Activated naive CD8-positive, alpha-beta T cell treated with anti-CD3 and anti-CD28 coated beads, Interleukin-2, amount 50 U/mL, for 24 hours (primary cell): ENCODE results near the gene SST.
"Not testable (repeated sequence)": the region's sequence is repeated elsewhere in the genome, so short reads cannot be mapped to it uniquely, and the experiment has no call there.

Experiments
- ATAC-seq: fragments of 150-1000 bp; cut with Tn5 transposase; one replicate; pipeline ENCODE4 v1.10.0; 2021
- DNase-seq: peaks from one replicate; pipeline ENCODE4 v3.0.0; 2021
- H3K27ac Mint-ChIP-seq: one replicate; pipeline ENCODE4 v1.8.0; 2021; ENCODE audit warnings: mild to moderate bottlenecking, mixed read lengths
- H3K27me3 Mint-ChIP-seq: one replicate; pipeline ENCODE4 v1.8.0; 2021; ENCODE audit warnings: mixed read lengths
- H3K36me3 Mint-ChIP-seq: one replicate; pipeline ENCODE4 v1.8.0; 2021; ENCODE audit warnings: low read depth, mixed read lengths
- H3K4me1 Mint-ChIP-seq: one replicate; pipeline ENCODE4 v1.8.0; 2021; ENCODE audit warnings: mixed read lengths
- H3K4me3 Mint-ChIP-seq: one replicate; pipeline ENCODE4 v1.8.0; 2021; ENCODE audit warnings: mild to moderate bottlenecking, moderate library complexity, mixed read lengths
- H3K9me3 Mint-ChIP-seq: one replicate; pipeline ENCODE4 v1.8.0; 2021; ENCODE audit warnings: mixed read lengths

Gene SST

DNA sequence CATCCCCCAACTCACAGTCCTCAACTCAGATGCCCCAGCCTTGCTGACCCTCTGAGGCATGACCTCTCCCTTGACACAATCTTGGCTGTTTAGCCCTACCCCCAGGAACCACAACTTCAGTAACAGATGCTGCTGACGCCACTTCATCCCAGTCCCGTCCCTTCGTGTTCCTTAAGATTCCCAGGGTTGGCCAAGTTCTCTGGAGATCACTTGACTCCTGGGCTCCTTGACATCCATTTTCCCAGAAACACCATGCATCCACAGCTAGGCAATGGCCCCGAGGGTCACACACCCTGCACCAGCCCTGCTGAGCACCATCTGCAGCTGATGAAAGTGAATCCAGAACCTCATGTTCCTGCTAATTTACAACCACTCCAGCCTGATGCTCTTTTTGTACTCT, 25.3 kb upstream of the SST start:
- ATAC-seq, result no peak
- Mint-ChIP-seq H3K4me1 (no peaks in the 10 kb centered on the region), H3K4me3 (no peak overlapping the region), H3K27ac (no peak overlapping the region), H3K9me3 (no peaks in the 10 kb centered on the region), H3K36me3 (no peaks in the 10 kb centered on the region), H3K27me3 (peaks cover 31% of the 10 kb centered on the region)
- DNase-seq, result no peak

DNA sequence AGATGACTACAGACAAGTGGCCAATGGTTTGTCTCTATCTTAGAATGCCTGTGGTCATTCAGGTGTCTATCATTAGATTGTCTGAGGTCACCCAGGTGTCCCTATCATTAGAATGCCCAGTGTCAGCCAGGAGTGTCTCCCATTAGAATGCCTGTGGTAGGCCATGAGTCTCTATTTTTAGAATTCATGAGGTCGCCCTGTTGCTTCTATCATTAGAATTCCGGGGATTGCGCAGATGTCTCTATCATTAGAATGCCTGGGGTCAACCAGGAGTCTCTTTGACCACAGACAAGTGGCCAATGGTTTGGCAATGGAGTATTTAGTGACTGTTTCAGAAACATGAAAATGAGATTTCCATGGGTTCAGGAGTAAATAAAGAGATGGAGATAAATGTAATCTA, 24.6 kb upstream of the SST start:
- H3K4me3 Mint-ChIP-seq, result no peak overlapping the region

DNA sequence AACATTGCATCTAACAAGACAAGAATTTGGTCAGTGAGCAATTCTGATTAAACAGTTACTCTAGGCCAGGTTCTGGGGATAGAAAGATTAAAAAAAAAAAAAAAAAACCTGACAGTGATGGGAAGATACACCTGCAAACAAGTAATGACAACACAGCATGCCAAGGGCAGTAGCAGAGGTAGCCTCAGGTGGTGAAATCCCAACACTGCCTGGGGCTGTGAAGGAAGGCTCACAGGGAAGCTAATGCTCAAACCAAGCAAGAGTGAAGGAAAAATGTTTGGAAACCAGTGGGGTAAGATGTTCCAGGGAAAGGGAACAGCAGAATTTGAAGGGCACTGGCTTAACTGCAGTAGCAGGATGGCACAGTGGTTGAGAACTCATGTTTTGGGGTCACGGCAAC, 23.2 kb upstream of the SST start:
- H3K9me3 Mint-ChIP-seq, result no peaks in the 10 kb centered on the region
- DNase-seq (no peak), ATAC-seq (no peak)
- no peaks in the 10 kb centered on the region for H3K4me1 Mint-ChIP-seq
- H3K27me3 Mint-ChIP-seq, result peaks cover 39% of the 10 kb centered on the region
- no peak overlapping the region for H3K27ac Mint-ChIP-seq
- H3K36me3 Mint-ChIP-seq, result no peaks in the 10 kb centered on the region
- no peak overlapping the region for H3K4me3 Mint-ChIP-seq

More for the DNA sequence above, 24.6 kb upstream of the SST start:
- H3K27me3 Mint-ChIP-seq, result peaks cover 33% of the 10 kb centered on the region
- no peaks in the 10 kb centered on the region for H3K9me3 Mint-ChIP-seq
- no peaks in the 10 kb centered on the region for H3K4me1 Mint-ChIP-seq
- DNase-seq (no peak), ATAC-seq (no peak)
- no peak overlapping the region for H3K27ac Mint-ChIP-seq
- H3K36me3 Mint-ChIP-seq, result no peaks in the 10 kb centered on the region

DNA sequence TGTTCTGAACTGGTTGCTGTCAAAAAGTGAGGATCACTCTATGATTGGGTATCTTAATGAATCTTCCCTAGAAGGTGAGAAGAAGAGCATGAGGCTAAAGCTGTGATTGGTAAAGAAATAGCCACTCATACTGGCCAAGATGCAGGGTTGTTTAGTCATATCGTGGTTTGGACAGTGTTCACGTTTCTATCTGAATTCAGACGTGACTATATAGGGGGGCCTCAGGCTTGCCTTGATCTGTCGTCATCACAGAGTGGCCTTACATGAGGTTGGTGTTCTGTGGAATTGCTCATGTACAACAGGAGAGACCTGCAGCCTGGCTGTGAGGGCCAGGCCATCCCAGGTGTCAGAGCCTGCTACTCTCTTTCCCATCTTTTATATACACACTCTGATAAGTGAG, 19.8 kb upstream of the SST start:
- Mint-ChIP-seq H3K27ac (no peak overlapping the region), H3K4me3 (no peak overlapping the region), H3K27me3 (peaks cover 43% of the 10 kb centered on the region), H3K4me1 (no peaks in the 10 kb centered on the region), H3K36me3 (no peaks in the 10 kb centered on the region), H3K9me3 (peaks cover 13% of the 10 kb centered on the region)
- DNase-seq, result no peak
- peak; percentile 36 for ATAC-seq

DNA sequence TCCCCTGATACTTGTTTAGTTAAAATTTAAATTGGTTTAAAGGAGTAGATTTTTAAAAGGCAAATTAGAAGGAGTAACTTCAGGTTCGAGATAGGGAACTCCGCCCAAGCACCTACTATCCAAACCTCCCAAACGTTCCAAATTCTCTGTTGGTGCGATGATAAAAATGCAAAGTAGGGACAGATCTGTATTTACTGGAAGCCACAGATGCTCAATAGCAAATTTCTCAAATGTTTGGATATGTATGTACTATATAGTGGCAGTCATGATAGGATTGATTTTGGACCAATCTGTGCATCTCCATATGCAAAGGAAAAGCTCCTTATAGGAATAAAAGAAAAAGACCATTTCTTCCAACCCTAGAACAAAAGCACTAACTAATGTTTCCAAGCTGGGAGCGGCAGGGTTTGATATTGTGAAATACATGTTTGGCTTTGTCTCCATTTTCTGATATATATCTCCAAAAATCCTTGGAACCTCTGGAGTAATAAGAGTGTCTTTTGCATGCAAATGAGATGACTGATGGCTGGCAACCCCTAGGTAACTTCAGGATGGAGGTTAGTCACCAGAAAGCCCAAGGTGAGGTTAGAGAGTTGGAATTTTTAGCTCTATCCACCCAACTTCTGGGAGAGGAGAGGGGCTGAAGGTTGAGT, 16.6 kb upstream of the SST start:
- peaks cover 19% of the 10 kb centered on the region for H3K9me3 Mint-ChIP-seq
- H3K4me1 Mint-ChIP-seq, result peaks cover 8% of the 10 kb centered on the region
- H3K27ac Mint-ChIP-seq, result no peak overlapping the region
- no peak for ATAC-seq
- no peaks in the 10 kb centered on the region for H3K36me3 Mint-ChIP-seq
- peaks cover 41% of the 10 kb centered on the region for H3K27me3 Mint-ChIP-seq
- DNase-seq, result no peak
- H3K4me3 Mint-ChIP-seq, result no peak overlapping the region

DNA sequence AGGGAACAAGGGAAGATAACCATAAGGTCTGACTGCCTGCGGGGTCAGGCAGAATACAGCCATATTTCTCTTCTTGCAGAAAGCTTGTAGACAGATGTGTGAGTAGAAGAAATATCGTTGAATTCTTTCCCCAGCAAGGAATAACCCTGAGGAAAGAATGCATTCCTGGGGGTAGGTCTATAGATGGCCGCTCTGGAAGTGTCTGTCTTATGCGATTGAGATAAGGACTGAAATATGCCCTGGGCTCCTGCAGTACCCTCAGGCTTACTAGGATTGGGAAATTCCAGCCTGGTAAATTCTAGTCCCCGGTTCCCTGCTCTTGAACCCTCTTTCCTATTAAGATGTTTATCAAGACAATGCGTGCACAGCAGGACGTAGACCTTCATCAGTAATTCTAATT, 15.8 kb upstream of the SST start:
- H3K36me3 Mint-ChIP-seq, result no peaks in the 10 kb centered on the region
- H3K9me3 Mint-ChIP-seq, result peaks cover 19% of the 10 kb centered on the region
- no peak for DNase-seq
- H3K27ac Mint-ChIP-seq, result no peak overlapping the region
- peaks cover 8% of the 10 kb centered on the region for H3K4me1 Mint-ChIP-seq
- peaks cover 38% of the 10 kb centered on the region for H3K27me3 Mint-ChIP-seq
- ATAC-seq, result no peak
- no peak overlapping the region for H3K4me3 Mint-ChIP-seq

DNA sequence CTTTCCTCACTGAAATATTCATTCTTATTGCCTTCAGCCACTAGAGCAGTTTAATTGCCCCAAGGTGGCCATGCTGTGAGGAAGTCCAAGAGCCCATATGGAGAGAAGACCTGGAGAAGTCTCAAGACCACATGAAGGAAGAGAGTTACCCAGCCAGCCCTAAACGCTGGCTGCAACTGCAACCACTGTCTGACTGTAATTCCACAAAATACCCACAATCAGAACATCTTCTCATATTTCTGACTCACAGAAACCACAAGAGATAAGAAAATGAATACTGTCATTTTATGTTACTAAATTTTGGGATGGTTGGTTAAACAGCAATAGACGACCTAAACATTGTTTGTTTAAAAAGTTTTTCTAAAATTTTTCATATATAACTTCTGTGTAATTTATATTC, 14.7 kb upstream of the SST start:
- Mint-ChIP-seq H3K4me1 (peaks cover 8% of the 10 kb centered on the region), H3K4me3 (no peak overlapping the region), H3K27me3 (peaks cover 41% of the 10 kb centered on the region), H3K36me3 (no peaks in the 10 kb centered on the region), H3K27ac (no peak overlapping the region), H3K9me3 (peaks cover 19% of the 10 kb centered on the region)
- peak; percentile 9 for DNase-seq
- peak; percentile 76 for ATAC-seq

DNA sequence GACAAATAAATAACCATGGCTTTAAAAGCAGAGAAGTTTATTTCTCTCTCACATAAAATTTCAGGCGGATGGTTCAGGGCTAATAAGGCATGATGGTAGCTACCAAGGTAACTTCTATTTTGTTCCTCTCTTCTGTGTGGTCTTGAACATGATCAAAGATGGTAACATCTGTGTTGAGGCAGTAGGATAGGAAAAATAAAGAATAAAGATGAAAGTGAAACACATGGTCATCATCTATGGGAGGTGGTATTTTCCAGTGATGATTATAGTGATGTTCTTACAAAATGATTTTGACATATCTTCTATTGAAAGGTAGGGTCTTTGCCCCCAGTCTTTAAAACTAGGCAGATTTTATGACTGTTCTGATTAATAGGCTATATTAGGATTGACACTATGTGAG, 14.2 kb upstream of the SST start:
- H3K27me3 Mint-ChIP-seq, result peaks cover 43% of the 10 kb centered on the region
- peak; percentile 42 for ATAC-seq
- no peak overlapping the region for H3K4me3 Mint-ChIP-seq
- H3K9me3 Mint-ChIP-seq, result peaks cover 19% of the 10 kb centered on the region
- peaks cover 8% of the 10 kb centered on the region for H3K4me1 Mint-ChIP-seq
- DNase-seq, result no peak
- H3K36me3 Mint-ChIP-seq, result no peaks in the 10 kb centered on the region
- H3K27ac Mint-ChIP-seq, result no peak overlapping the region

DNA sequence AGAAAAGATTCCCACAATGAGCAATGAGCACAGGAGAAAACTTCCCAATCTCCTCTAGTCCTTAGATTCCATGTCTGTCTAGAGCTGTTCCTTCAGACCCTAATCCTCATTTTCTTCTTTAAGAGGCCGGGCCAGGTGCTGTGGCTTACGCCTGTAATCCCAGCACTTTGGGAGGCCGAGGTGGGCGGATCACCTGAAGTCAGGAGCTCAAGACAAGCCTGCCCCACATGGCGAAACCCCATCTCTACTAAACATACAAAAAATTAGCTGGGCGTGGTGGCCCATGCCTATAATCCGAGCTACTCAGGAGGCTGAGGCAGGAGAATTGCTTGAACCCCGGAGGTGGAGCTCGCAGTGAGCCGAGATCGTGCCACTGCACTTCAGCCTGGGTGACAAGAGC, 11.6 kb upstream of the SST start:
- Mint-ChIP-seq H3K9me3 (peaks cover 18% of the 10 kb centered on the region), H3K27me3 (peaks cover 42% of the 10 kb centered on the region)
- not testable (repeated sequence) for H3K4me1 Mint-ChIP-seq, DNase-seq, H3K36me3 Mint-ChIP-seq, H3K4me3 Mint-ChIP-seq, ATAC-seq, H3K27ac Mint-ChIP-seq

DNA sequence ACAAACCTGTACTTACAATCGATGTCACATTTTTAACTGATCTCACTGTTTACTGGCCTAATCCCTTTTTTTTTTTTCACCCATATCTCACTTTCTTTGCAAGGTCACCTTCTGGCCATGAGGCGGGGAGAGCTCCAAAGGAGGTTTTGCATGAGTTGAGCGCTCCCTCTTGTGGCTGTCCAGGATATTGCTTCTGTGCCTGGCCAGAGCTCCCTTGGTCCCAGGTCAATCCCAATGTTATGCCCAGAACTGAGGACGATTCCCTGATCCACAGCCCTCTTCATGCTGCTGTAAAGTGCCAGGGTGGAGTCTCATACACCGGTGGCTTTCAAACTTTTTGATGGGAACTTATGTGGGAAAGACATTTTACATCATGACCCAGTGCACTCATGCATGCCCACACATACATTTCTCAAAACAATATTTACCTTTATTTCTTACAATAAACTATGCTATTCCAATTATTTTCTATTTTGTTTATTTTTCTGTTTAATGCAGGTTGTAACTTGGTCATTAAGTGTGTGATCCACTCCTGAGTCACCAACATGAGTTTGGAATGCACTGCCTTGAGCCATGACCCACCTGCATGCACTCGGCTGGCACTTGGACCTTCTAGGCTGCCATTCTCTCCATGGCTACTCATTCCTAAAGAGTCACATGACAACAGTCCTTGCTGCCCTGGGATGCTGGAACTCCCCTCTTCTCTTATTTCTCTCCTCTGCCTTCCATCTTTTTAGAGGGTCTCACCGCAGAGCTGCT, 9.6 kb upstream of the SST start:
- DNase-seq (peak; percentile 75), ATAC-seq (peak; percentile 56)
- Mint-ChIP-seq H3K36me3 (no peaks in the 10 kb centered on the region), H3K27ac (no peak overlapping the region), H3K27me3 (peaks cover 52% of the 10 kb centered on the region), H3K4me3 (no peak overlapping the region), H3K4me1 (peaks cover 7% of the 10 kb centered on the region), H3K9me3 (peaks cover 6% of the 10 kb centered on the region)

DNA sequence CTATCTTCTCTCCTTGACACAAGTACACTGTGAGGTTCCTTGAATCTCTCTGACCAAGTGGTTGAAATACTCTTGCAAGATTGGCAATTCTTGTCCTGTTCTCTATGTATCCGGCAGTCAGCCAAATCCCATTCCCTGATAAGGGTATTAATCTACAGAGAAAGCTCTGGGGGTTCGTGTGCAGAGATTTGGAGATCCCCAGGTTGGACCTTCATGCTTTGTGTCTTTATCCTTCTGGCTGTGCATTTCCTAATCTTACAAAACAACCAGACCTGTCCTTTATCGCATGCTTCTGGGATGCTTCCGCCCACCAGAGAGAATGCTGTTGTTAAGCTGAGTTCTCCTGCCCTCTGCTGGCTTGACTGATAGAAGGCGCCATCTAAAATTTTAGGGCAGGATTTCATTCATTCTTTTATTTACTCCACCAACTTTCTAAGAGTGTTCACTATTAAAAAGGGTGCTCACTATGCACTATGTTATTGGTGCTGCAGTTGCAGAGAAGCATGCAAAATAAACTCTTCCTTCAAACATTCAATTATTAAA, 8.6 kb upstream of the SST start:
- peaks cover 59% of the 10 kb centered on the region for H3K27me3 Mint-ChIP-seq
- H3K27ac Mint-ChIP-seq, result no peak overlapping the region
- H3K9me3 Mint-ChIP-seq, result no peaks in the 10 kb centered on the region
- no peaks in the 10 kb centered on the region for H3K36me3 Mint-ChIP-seq
- DNase-seq (peak; percentile 30), ATAC-seq (no peak)
- H3K4me1 Mint-ChIP-seq, result no peaks in the 10 kb centered on the region
- H3K4me3 Mint-ChIP-seq, result no peak overlapping the region

DNA sequence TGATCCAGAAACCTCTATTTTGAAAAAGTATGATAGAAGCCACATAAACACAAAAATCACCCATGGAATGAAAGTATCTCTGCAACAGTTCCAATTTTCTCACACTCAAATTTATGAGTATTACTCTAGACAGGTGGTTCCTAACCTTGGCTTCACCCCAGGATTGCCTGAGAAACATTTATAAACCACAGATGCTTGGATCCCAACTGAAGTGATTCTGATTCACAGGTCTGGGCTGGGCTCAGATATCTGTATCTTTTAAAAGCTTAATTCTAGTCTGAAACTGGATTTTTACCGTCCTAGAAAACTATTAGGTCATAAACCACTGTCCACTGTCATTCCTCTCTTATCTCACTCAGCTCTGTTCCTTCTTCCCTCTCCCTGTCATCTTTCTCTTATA, 7.4 kb upstream of the SST start:
- Mint-ChIP-seq H3K27ac (no peak overlapping the region), H3K36me3 (no peaks in the 10 kb centered on the region), H3K4me1 (no peaks in the 10 kb centered on the region), H3K9me3 (no peaks in the 10 kb centered on the region), H3K4me3 (no peak overlapping the region), H3K27me3 (peaks cover 60% of the 10 kb centered on the region)
- no peak for DNase-seq
- ATAC-seq, result no peak

DNA sequence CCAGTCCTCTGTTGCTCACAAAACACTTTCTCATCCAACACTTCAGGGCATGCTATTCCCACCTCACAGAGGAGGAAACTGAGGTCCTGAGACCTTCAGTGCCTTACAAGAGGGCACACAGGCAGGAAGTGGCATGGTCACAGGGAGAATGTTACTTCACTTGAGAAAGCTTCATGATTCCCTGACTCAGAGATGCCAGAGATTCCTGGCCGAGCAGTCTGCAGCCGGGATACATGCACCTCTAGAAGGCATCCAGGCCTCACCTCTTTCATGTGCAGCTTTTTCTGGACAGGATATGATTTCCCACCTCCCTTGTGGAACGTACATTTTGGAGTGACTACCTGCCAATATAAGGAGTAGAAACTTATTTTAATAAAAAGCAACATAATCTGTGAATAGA, 2.8 kb upstream of the SST start:
- H3K4me3 Mint-ChIP-seq, result no peak overlapping the region
- peaks cover 73% of the 10 kb centered on the region for H3K27me3 Mint-ChIP-seq
- ATAC-seq (no peak), DNase-seq (no peak)
- H3K4me1 Mint-ChIP-seq, result no peaks in the 10 kb centered on the region
- H3K9me3 Mint-ChIP-seq, result no peaks in the 10 kb centered on the region
- no peaks in the 10 kb centered on the region for H3K36me3 Mint-ChIP-seq
- no peak overlapping the region for H3K27ac Mint-ChIP-seq

DNA sequence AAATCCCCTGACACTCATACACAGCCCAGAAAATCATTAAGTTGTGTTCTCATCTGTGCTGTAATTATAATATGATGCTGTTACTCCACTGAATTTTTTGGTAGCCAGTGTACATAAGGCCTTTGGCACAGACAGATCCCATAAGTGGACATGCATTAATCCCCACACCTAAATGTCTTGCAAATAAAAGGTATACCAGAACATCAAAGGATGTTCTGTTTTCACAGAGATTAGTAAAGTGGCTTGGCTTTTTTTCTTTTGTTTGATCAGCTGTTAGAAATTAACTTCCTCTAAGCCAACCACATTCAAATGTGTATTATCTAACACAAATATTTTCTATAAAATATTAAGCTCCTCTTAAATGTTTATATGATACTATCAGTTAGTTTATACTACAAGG, 2.7 kb downstream of the SST start:
- ATAC-seq (no peak), DNase-seq (no peak)
- Mint-ChIP-seq H3K27ac (no peak overlapping the region), H3K36me3 (no peaks in the 10 kb centered on the region), H3K4me3 (no peak overlapping the region), H3K9me3 (no peaks in the 10 kb centered on the region), H3K27me3 (peaks cover 53% of the 10 kb centered on the region), H3K4me1 (peaks cover 19% of the 10 kb centered on the region)

DNA sequence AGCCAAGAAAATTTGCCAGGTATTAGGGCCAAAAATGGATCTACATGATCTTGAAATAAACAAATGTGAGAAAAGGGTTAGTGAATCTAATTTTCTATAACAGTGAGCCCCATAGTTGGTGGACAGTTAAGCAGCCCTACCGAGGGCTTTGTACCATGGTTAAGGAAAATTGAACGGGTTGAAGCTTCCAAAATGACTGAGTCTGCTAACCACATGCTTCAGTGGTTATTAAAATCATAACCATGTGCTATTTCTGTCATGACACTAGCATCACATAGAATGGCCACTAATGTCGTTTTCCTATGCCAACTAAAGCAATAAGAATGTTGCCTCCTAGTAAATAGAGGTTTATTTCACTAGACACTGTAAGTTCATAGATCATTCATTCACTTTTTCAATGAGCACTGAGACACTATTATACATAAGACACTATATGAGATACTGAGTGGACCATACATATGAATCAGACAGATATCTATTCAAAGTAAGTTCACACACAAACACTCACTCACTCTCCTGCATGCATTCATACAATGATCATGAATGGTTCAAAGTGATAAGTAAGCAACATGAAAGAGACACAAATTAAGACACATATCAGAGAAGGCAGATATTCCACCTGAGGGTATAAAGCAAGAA, 4.3 kb downstream of the SST start:
- no peak for DNase-seq
- peaks cover 19% of the 10 kb centered on the region for H3K4me1 Mint-ChIP-seq
- peak; percentile 54 for ATAC-seq
- H3K27ac Mint-ChIP-seq, result no peak overlapping the region
- H3K36me3 Mint-ChIP-seq, result no peaks in the 10 kb centered on the region
- H3K9me3 Mint-ChIP-seq, result no peaks in the 10 kb centered on the region
- no peak overlapping the region for H3K4me3 Mint-ChIP-seq
- peaks cover 48% of the 10 kb centered on the region for H3K27me3 Mint-ChIP-seq
